ENCODE measurements around the gene POLN. TPM values are rescaled to one million over a fixed set of nuclear protein-coding genes. Genes with fewer than 3 reads are reported as not detected.

Gene POLN
- total RNA-seq, 1 donor, result 2.9 TPM

DNA sequence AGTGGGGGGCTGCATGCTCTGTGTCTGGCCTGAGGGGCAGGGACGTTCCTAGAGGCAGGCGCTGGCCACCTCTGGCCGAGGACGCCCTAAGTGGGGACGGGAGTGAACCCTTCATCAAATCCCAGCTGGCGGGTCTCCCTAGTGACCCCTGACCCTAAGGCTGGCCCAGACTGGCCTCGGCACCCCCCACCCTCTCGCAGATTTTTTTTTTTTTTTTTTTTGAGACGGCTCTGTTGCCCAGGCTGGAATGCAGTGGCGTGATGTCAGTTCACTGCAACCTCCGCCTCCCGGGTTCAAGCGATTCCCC lies 21.0 kb upstream of the POLN start:
- Histone ChIP-seq H3K4me2 (ENCODE audit: insufficient read depth, low read length) (peak overlapping the region; percentile 91), H3K27ac (ENCODE audit: low read depth, low read length) (peak overlapping the region; percentile 75), H3K4me1 (ENCODE audit: insufficient read depth, low read length) (peaks cover 24% of the 10 kb centered on the region), H2AFZ (ENCODE audit: low read length) (peak overlapping the region; percentile 68), H3K36me3 (ENCODE audit: insufficient read depth, low read length) (no peaks in the 10 kb centered on the region), H3K27me3 (ENCODE audit: insufficient read depth, low read length) (no peaks in the 10 kb centered on the region), H3K9me3 (ENCODE audit: low read depth, low read length) (no peaks in the 10 kb centered on the region), H3K4me3 (ENCODE audit: insufficient read depth, low read length) (peak overlapping the region; percentile 78), H3K79me2 (ENCODE audit: insufficient read depth, low read length) (peaks cover 34% of the 10 kb centered on the region), H4K20me1 (ENCODE audit: insufficient read depth, low read length) (peaks cover 27% of the 10 kb centered on the region)
- no peak for DNase-seq (ENCODE audit: insufficient read length, low spot score, missing footprints)
- TF ChIP-seq, protein P1, sequence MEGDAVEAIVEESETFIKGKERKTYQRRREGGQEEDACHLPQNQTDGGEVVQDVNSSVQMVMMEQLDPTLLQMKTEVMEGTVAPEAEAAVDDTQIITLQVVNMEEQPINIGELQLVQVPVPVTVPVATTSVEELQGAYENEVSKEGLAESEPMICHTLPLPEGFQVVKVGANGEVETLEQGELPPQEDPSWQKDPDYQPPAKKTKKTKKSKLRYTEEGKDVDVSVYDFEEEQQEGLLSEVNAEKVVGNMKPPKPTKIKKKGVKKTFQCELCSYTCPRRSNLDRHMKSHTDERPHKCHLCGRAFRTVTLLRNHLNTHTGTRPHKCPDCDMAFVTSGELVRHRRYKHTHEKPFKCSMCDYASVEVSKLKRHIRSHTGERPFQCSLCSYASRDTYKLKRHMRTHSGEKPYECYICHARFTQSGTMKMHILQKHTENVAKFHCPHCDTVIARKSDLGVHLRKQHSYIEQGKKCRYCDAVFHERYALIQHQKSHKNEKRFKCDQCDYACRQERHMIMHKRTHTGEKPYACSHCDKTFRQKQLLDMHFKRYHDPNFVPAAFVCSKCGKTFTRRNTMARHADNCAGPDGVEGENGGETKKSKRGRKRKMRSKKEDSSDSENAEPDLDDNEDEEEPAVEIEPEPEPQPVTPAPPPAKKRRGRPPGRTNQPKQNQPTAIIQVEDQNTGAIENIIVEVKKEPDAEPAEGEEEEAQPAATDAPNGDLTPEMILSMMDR (IDR thresholded peaks at IDR 0.05; ENCODE audit: extremely low read depth, low read depth, low read length), result no peak

DNA sequence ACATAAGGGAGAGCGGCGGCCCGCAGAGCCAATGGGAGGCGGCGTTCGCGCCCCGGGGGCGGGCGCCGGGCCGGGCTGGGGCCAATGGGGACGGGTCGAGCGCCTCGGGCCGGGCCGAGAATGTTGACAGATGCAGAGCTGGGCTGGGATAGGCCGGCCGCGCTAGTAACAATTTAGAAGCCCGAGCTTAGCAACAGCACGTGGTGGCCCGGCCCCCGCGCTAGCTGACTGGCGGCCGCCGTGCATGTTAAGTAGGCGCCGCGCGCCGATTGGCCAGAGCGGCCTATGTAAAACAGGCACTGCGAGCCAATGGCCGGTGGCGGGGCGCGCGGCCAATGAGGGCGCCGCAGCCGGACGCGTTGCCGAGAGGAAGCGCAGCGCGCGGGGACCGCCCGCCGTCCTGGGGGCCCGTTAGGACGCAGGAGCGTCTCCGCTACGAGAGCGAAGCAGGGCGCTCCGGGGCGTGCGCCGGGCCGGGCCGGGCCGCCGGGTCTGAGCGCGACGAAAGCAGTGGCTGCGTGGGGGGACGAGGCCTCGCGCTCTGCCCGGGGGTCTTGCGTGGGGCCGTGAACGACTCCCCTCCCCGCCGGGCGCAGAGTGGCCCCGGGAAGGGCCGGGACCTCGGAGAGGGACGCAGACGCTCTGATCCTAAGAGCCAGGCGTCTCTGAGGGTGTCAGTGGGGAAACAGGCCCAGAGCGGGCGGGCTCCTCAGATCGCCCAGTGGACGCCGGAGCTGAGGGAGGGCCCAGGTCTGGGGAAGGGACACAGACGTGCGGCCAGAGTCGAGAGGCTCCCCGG lies 20.4 kb upstream of the POLN start:
- DNase-seq (ENCODE audit: insufficient read length, low spot score, missing footprints), result peak; percentile 100
- H3K79me2 ChIP-seq (ENCODE audit: insufficient read depth, low read length), result peaks cover 40% of the 10 kb centered on the region
- peaks cover 24% of the 10 kb centered on the region for H3K4me1 ChIP-seq (ENCODE audit: insufficient read depth, low read length)
- H3K27ac ChIP-seq (ENCODE audit: low read depth, low read length), result peak overlapping the region; percentile 75
- H2AFZ ChIP-seq (ENCODE audit: low read length), result peak overlapping the region; percentile 68
- peak overlapping the region; percentile 87 for H3K4me3 ChIP-seq (ENCODE audit: insufficient read depth, low read length)
- TF ChIP-seq, protein P1 (IDR thresholded peaks at IDR 0.05; ENCODE audit: extremely low read depth, low read depth, low read length), result no peak
- no peaks in the 10 kb centered on the region for H3K9me3 ChIP-seq (ENCODE audit: low read depth, low read length)
- H3K4me2 ChIP-seq (ENCODE audit: insufficient read depth, low read length), result peak overlapping the region; percentile 91
- no peaks in the 10 kb centered on the region for H3K36me3 ChIP-seq (ENCODE audit: insufficient read depth, low read length)
- H3K27me3 ChIP-seq (ENCODE audit: insufficient read depth, low read length), result no peaks in the 10 kb centered on the region
- H4K20me1 ChIP-seq (ENCODE audit: insufficient read depth, low read length), result peaks cover 32% of the 10 kb centered on the region

DNA sequence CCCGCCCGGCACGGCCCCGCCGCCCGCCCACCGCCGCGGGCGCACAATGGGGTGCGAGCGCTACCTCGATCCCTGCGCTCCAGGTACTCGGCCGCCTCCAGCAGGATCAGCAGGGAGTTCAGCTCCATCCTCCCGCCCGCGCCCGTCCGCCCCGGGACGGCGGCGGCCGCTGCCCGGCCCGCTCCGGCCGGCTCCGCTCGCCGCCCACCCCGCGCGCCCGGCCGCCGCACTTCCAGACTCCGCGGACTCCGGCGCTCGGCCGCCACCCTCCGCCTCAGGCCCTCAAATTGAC lies 19.9 kb upstream of the POLN start, which contains the start of gene MXD4:
Gene MXD4 (minus strand): TSS at position 257 of the 292 bp plus-strand sequence. CDS start 129 bp downstream, at position 128.
- TF ChIP-seq, protein P1 (IDR thresholded peaks at IDR 0.05; ENCODE audit: extremely low read depth, low read depth, low read length), result no peak
- peak within 1 kb of the TSS; percentile 75 for H3K27ac ChIP-seq (ENCODE audit: low read depth, low read length)
- H3K79me2 ChIP-seq (ENCODE audit: insufficient read depth, low read length), result peaks cover 44% of the 10 kb centered on the region

DNA sequence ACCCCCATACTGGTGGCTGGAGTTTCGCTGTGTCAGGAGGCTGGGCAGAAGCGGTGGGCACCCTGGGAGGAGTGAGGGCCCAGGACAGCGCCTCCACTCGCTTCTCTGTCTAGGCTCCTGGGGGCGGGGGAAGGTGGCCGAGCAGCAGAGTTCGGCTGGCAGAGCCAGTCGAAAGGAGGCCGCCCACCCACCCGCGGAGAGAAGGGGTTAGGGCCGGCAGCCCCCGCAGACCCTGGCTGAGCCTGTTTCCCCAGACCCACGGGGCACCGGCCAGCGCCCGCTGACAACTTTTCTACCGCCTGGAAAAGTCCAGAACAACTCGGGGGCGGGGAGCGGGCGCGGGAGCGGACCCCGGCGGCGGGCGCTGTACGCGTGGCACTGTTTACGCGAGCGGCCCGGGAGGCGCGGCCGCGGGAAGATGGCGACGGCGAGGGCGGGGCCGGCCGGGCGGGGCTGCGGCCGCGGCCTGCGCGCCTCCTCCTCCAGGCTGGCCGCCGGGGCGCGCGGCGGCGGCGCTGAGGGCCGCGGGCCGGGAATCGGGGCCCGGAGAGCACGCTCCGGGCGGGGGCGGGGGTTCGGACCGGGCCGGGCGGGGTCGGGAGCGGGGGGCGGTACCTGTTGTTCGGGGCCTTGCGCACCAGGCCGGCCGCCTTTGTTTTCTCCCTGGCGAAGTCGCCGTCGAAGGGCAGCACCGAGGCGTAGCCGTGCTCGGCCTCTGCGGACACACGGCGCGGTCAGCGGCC lies 19.4 kb upstream of the POLN start:
- peak overlapping the region; percentile 48 for H3K27ac ChIP-seq (ENCODE audit: low read depth, low read length)
- peak overlapping the region; percentile 87 for H3K4me3 ChIP-seq (ENCODE audit: insufficient read depth, low read length)
- TF ChIP-seq, protein P1 (IDR thresholded peaks at IDR 0.05; ENCODE audit: extremely low read depth, low read depth, low read length), result no peak
- no peaks in the 10 kb centered on the region for H3K9me3 ChIP-seq (ENCODE audit: low read depth, low read length)
- no peaks in the 10 kb centered on the region for H3K27me3 ChIP-seq (ENCODE audit: insufficient read depth, low read length)
- no peak overlapping the region for H2AFZ ChIP-seq (ENCODE audit: low read length)
- peaks cover 43% of the 10 kb centered on the region for H4K20me1 ChIP-seq (ENCODE audit: insufficient read depth, low read length)
- DNase-seq (ENCODE audit: insufficient read length, low spot score, missing footprints), result peak; percentile 98
- H3K36me3 ChIP-seq (ENCODE audit: insufficient read depth, low read length), result peaks cover 5% of the 10 kb centered on the region
- peaks cover 31% of the 10 kb centered on the region for H3K4me1 ChIP-seq (ENCODE audit: insufficient read depth, low read length)
- H3K4me2 ChIP-seq (ENCODE audit: insufficient read depth, low read length), result peak overlapping the region; percentile 93
- H3K79me2 ChIP-seq (ENCODE audit: insufficient read depth, low read length), result peaks cover 49% of the 10 kb centered on the region

More for the DNA sequence above, 19.9 kb upstream of the POLN start, which contains the start of gene MXD4:
- Histone ChIP-seq H4K20me1 (ENCODE audit: insufficient read depth, low read length) (peaks cover 38% of the 10 kb centered on the region), H3K9me3 (ENCODE audit: low read depth, low read length) (no peaks in the 10 kb centered on the region), H3K27me3 (ENCODE audit: insufficient read depth, low read length) (no peaks in the 10 kb centered on the region), H2AFZ (ENCODE audit: low read length) (peak within 1 kb of the TSS; percentile 68), H3K4me3 (ENCODE audit: insufficient read depth, low read length) (peak within 1 kb of the TSS; percentile 87), H3K4me2 (ENCODE audit: insufficient read depth, low read length) (peak within 1 kb of the TSS; percentile 93), H3K4me1 (ENCODE audit: insufficient read depth, low read length) (peaks cover 30% of the 10 kb centered on the region), H3K36me3 (ENCODE audit: insufficient read depth, low read length) (peaks cover 3% of the 10 kb centered on the region)
- no peak for DNase-seq (ENCODE audit: insufficient read length, low spot score, missing footprints)
